ENCODE data around the gene ZNF22.

DNA sequence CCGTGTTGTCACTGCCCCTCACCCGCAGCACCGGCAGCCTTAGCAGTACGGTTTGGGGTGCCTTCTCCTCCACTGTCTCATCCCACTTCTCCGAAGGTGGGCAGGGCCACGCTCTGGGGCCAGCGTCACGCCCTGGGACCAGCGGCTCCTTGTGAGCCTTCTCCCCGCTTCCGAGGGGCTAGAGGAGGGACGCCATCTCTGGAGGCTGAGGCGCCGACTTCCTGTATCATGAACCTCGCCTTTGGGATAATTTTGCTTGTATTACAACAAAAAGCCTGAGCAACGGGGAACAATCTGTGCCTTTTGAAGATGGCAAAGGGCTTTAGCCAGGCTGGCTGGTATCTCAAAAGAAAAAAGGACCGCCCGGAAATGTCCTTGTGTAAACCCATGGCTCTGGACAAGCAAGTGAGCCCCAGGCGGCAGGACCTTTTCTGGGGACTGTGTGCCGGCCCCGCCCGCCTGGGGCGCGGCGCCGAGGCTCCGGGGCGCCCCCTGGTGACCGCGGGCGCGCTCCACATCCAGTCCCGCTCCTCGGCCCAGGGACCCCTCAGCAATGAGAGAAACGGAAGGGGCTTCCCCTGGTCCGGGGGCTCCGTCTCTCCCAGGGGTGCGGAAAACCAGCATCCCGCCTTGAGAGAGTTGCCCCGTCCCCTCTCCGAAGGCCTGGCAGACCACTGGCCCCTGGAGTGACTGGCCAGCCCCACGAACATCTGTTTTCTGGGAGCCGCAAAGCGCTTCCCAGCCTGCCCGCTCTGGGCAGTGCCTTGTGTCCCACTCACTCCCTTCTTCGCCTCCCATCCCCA is 25.9 kb upstream of the ZNF22 start:
- TF ChIP-seq, protein P1, sequence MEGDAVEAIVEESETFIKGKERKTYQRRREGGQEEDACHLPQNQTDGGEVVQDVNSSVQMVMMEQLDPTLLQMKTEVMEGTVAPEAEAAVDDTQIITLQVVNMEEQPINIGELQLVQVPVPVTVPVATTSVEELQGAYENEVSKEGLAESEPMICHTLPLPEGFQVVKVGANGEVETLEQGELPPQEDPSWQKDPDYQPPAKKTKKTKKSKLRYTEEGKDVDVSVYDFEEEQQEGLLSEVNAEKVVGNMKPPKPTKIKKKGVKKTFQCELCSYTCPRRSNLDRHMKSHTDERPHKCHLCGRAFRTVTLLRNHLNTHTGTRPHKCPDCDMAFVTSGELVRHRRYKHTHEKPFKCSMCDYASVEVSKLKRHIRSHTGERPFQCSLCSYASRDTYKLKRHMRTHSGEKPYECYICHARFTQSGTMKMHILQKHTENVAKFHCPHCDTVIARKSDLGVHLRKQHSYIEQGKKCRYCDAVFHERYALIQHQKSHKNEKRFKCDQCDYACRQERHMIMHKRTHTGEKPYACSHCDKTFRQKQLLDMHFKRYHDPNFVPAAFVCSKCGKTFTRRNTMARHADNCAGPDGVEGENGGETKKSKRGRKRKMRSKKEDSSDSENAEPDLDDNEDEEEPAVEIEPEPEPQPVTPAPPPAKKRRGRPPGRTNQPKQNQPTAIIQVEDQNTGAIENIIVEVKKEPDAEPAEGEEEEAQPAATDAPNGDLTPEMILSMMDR (IDR thresholded peaks at IDR 0.05) = peak in 3 of 4 experiments; percentile 96 to 100 (median 98)
- peak; percentile 32 to 34 for TF ChIP-seq POLR2A (IDR thresholded peaks at IDR 0.05)
- TF ChIP-seq EP300 (IDR thresholded peaks at IDR 0.05) = no peak
- peak; percentile 69 for TF ChIP-seq POLR2AphosphoS5 (IDR thresholded peaks at IDR 0.05)

Data from gastroesophageal sphincter (tissue), 3 donors.